ENCODE measurements around the gene SLC25A1.

DNA sequence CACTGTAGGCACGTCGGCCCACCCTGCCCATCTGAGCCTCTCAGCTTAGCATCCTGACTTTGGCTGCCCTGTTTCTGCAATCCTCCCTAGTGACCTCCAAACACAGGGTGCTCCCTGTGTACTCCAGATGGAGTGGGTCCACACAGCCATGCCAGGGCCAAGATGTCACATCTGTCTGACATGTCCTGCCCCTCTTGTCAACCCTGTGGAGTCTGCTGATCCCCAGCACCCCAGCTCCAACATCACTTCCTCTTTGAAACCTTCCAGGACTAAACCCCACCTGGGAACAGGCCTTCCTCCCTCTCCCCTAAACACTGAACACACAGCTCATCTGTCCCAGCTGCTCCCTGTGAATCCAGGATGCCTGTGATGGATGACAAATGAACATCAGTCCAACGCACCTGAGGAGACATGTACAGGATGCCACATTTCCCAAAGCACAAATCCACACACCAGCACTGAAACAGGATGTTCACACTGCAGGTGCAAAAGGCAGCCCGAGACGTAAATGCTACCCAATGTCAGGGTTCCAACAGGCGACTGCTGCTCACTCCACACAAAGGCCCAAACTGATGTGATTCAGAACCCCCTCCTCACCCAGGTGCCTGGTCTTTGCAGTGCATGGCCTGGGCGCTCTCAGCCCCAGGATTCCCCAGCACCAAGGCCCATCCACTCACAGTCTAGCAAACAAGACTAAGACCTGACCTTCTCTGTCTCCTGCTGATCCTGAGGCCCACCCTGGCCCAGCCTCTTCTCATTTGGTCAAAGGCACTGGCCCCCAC is 49.4 kb downstream of the SLC25A1 start:
- TF ChIP-seq RFX5 (IDR thresholded peaks at IDR 0.05; ENCODE audit: borderline replicate concordance, low read depth, low read length) (no peak), POLR2AphosphoS5 (IDR thresholded peaks at IDR 0.05; ENCODE audit: low read depth, low read length) (no peak), ZNF274 (IDR thresholded peaks at IDR 0.05; ENCODE audit: borderline replicate concordance, extremely low read depth, low read length) (no peak), RAD21 (IDR thresholded peaks at IDR 0.05 in 1 of 2, conservative IDR thresholded peaks at IDR 0.05 in 1 of 2; ENCODE audit: low read depth in 2 of 2, low read length in 2 of 2) (no peak)
- TF ChIP-seq, protein P1, sequence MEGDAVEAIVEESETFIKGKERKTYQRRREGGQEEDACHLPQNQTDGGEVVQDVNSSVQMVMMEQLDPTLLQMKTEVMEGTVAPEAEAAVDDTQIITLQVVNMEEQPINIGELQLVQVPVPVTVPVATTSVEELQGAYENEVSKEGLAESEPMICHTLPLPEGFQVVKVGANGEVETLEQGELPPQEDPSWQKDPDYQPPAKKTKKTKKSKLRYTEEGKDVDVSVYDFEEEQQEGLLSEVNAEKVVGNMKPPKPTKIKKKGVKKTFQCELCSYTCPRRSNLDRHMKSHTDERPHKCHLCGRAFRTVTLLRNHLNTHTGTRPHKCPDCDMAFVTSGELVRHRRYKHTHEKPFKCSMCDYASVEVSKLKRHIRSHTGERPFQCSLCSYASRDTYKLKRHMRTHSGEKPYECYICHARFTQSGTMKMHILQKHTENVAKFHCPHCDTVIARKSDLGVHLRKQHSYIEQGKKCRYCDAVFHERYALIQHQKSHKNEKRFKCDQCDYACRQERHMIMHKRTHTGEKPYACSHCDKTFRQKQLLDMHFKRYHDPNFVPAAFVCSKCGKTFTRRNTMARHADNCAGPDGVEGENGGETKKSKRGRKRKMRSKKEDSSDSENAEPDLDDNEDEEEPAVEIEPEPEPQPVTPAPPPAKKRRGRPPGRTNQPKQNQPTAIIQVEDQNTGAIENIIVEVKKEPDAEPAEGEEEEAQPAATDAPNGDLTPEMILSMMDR (IDR thresholded peaks at IDR 0.05; ENCODE audit: control extremely low read depth in 1 of 3, insufficient read depth in 1 of 3, low read depth in 1 of 3, low read length in 3 of 3), result no peak

Data from H1 (cell line).